CD14-positive monocyte (primary cell): ENCODE measurements around the gene DMWD. TPM values are rescaled to one million over a fixed set of nuclear protein-coding genes. Genes with fewer than 3 reads are reported as not detected.
A peak's percentile ranks its signal among the peaks of the same experiment; 100 is the strongest.

ENCODE experiments used
- DNase-seq, 3 donors: peaks; one replicate each; pipeline ENCODE4 v3.0.0-alpha.2; 2011 to 2022
- H2AFZ ChIP-seq: 2 replicates; pipeline ENCODE4 v1.6.0; 2012; ENCODE audit warnings: mild to moderate bottlenecking, low read depth, low read length, inconsistent platforms; ENCODE audit not compliant: insufficient read depth, poor library complexity, severe bottlenecking
- H3K27ac ChIP-seq, 2 donors: 1 replicate in 1 of 2; 2 replicates in 1 of 2; pipeline ENCODE4 v1.5.1; 2012 to 2013; ENCODE audit warnings: low read length in 2 of 2, control low read depth in 1 of 2, inconsistent platforms in 1 of 2, low read depth in 1 of 2, mild to moderate bottlenecking in 1 of 2
- H3K27me3 ChIP-seq, 2 donors: one replicate each; pipeline versions ENCODE4 v1.6.0 to v1.6.1; 2011 to 2013; ENCODE audit warnings: low read length in 2 of 2; ENCODE audit not compliant: control insufficient read depth in 2 of 2, insufficient read depth in 2 of 2
- H3K36me3 ChIP-seq, 2 donors: replicated peaks in 1 of 2; 1 replicate in 1 of 2; 2 replicates in 1 of 2; pipeline versions ENCODE4 v1.5.1 to v1.6.1; 2012 to 2013; ENCODE audit warnings: low read length in 2 of 2, control low read depth in 1 of 2, inconsistent platforms in 1 of 2, mild to moderate bottlenecking in 1 of 2; ENCODE audit not compliant: insufficient read depth in 2 of 2, control insufficient read depth in 1 of 2
- H3K4me1 ChIP-seq, 2 donors: 1 replicate in 1 of 2; 2 replicates in 1 of 2; pipeline versions ENCODE4 v1.5.1 to v1.6.1; 2012 to 2013; ENCODE audit warnings: low read length in 2 of 2, control low read depth in 1 of 2, inconsistent platforms in 1 of 2, mild to moderate bottlenecking in 1 of 2, moderate library complexity in 1 of 2; ENCODE audit not compliant: insufficient read depth in 2 of 2, control insufficient read depth in 1 of 2
- H3K4me2 ChIP-seq: replicated peaks from 2 replicates; pipeline ENCODE3; 2012; ENCODE audit warnings: low read length, moderate library complexity, mild to moderate bottlenecking; ENCODE audit not compliant: poor library complexity, severe bottlenecking; ENCODE audit errors: extremely low read depth
- H3K4me3 ChIP-seq, 3 experiments: fragments of 200-600 bp in 1 of 3; sonication (generic) in 1 of 3; replicated peaks in 1 of 3; 1 replicate in 2 of 3; 2 replicates in 1 of 3; pipeline ENCODE4 v1.5.1; 2011 to 2013; ENCODE audit warnings: low read length in 3 of 3, mild to moderate bottlenecking in 3 of 3, control low read depth in 2 of 3, low read depth in 2 of 3, inconsistent platforms in 1 of 3, moderate library complexity in 1 of 3
- H3K79me2 ChIP-seq: 2 replicates; pipeline ENCODE4 v1.6.0; 2012; ENCODE audit warnings: mild to moderate bottlenecking, control low read depth, inconsistent platforms, low read length, moderate library complexity; ENCODE audit not compliant: insufficient read depth
- H3K9ac ChIP-seq: 2 replicates; pipeline ENCODE4 v1.6.0; 2017; ENCODE audit warnings: low read length, mild to moderate bottlenecking; ENCODE audit not compliant: insufficient read depth, poor library complexity, severe bottlenecking
- H3K9me3 ChIP-seq, 2 donors: replicated peaks in 1 of 2; 1 replicate in 1 of 2; 2 replicates in 1 of 2; pipeline versions ENCODE4 v1.5.1 to v1.6.1; 2012 to 2013; ENCODE audit warnings: low read length in 2 of 2, control low read depth in 1 of 2; ENCODE audit not compliant: control insufficient read depth in 1 of 2, insufficient read depth in 1 of 2
- H4K20me1 ChIP-seq: 2 replicates; pipeline ENCODE4 v1.6.0; 2012; ENCODE audit warnings: mild to moderate bottlenecking, low read length, control low read depth, moderate library complexity; ENCODE audit not compliant: insufficient read depth
- H3K27ac Mint-ChIP-seq, 7 donors: one replicate each; pipeline ENCODE4 v1.8.0; 2020; ENCODE audit warnings: mild to moderate bottlenecking in 7 of 7, mixed read lengths in 7 of 7, moderate library complexity in 6 of 7, inconsistent platforms in 2 of 7
- H3K27me3 Mint-ChIP-seq, 3 donors: one replicate each; pipeline ENCODE4 v1.8.0; 2021 to 2022; ENCODE audit warnings: low read depth in 3 of 3, mild to moderate bottlenecking in 3 of 3, mixed read lengths in 3 of 3, moderate library complexity in 3 of 3, inconsistent platforms in 1 of 3
- H3K36me3 Mint-ChIP-seq, 2 donors: one replicate each; pipeline ENCODE4 v1.8.0; 2020; ENCODE audit warnings: mixed read lengths in 2 of 2, inconsistent platforms in 1 of 2, mild to moderate bottlenecking in 1 of 2
- H3K4me1 Mint-ChIP-seq: one replicate; pipeline ENCODE4 v1.8.0; 2020; ENCODE audit warnings: mild to moderate bottlenecking, mixed read lengths
- H3K4me3 Mint-ChIP-seq, 2 donors: one replicate each; pipeline ENCODE4 v1.8.0; 2020; ENCODE audit warnings: mild to moderate bottlenecking in 2 of 2, mixed read lengths in 2 of 2, moderate library complexity in 1 of 2
- H3K9me3 Mint-ChIP-seq, 7 donors: one replicate each; pipeline ENCODE4 v1.8.0; 2020 to 2022; ENCODE audit warnings: mixed read lengths in 7 of 7, mild to moderate bottlenecking in 6 of 7, moderate library complexity in 6 of 7, inconsistent platforms in 2 of 7
- WGBS: methylation state at CpG from one replicate; pipeline ENCODE4 v1.1.5; 2013; ENCODE audit warnings: missing lambda C conversion rate; ENCODE audit not compliant: insufficient coverage; 5-methylcytosine and 5-hydroxymethylcytosine counted together
- intact Hi-C, 2 donors: fragments of 100-400 bp; cut with micrococcal nuclease; formaldehyde crosslinking; loops; one replicate each; pipeline versions ENCODE4 v1.15.0 to v1.15.1; 2023
- polyA plus RNA-seq, 3 donors: library from polyadenylated mRNA; depleted of rRNA in 1 of 3; unstranded in 2 of 3; stranded (reverse) in 1 of 3; fragments of 300-500 nt in 2 of 3; fragments of >200 nt in 1 of 3; fragmentation: Illumina TruSeq in 2 of 3; gene quantifications; 1 replicate in 2 of 3; 2 replicates in 1 of 3; pipeline ENCODE4 v1.2.3, GENCODE V29; 2012 to 2021
- TF ChIP-seq, protein P1 (sequence below): fragments of 200-600 bp; IDR thresholded peaks from one replicate; pipeline ENCODE4 v1.8.0; 2022; ENCODE audit warnings: antibody characterized with exemption, mild to moderate bottlenecking

The DMWD gene
- polyA plus RNA-seq, 3 donors, result 1.5 to 3.4 (median 2.4) TPM

DNA sequence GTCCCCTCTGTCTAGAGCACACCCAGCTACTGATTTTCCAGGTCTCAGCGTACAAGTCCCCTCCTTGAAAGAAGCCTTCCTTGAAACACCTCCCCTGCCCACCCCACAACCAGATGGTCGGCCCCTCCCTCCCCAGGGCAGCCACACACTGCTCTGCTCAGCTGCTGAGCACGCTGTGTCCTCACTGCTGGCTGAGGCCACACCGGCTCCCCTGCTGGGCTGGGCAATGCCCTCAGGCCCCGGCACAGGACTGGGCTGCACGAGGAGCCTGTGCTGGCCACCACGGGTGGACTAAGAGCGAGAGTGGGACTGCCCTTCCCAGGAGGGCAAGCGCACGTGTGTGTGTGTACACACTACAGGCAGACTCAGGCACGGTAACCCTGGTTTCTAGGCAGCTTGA is 34.3 kb upstream of the DMWD start:
- no peak overlapping the region for H2AFZ ChIP-seq
- H3K4me3 ChIP-seq, result no peak overlapping the region
- 95% methylated on average over 9 of the region's 11 CpGs for WGBS
- Mint-ChIP-seq H3K36me3 (peaks cover 87 to 100% of the 10 kb centered on the region in 2 donors), H3K27me3 (peaks cover 0 to 5% (median 0%) of the 10 kb centered on the region in 3 donors), H3K4me3 (no peak overlapping the region), H3K27ac (peak overlapping the region in 1 of 7 donors; percentile 78), H3K4me1 (no peaks in the 10 kb centered on the region), H3K9me3 (no peaks in the 10 kb centered on the region)
- no peak for DNase-seq
- H3K9ac ChIP-seq, result no peak overlapping the region
- H3K27ac ChIP-seq, result no peak overlapping the region
- H4K20me1 ChIP-seq, result peaks cover 17% of the 10 kb centered on the region
- H3K27me3 ChIP-seq, result no peaks in the 10 kb centered on the region
- H3K4me2 ChIP-seq, result no peak overlapping the region
- peaks cover 94 to 97% of the 10 kb centered on the region in 2 donors for H3K36me3 ChIP-seq
- no peaks in the 10 kb centered on the region for H3K79me2 ChIP-seq
- TF ChIP-seq, protein P1, sequence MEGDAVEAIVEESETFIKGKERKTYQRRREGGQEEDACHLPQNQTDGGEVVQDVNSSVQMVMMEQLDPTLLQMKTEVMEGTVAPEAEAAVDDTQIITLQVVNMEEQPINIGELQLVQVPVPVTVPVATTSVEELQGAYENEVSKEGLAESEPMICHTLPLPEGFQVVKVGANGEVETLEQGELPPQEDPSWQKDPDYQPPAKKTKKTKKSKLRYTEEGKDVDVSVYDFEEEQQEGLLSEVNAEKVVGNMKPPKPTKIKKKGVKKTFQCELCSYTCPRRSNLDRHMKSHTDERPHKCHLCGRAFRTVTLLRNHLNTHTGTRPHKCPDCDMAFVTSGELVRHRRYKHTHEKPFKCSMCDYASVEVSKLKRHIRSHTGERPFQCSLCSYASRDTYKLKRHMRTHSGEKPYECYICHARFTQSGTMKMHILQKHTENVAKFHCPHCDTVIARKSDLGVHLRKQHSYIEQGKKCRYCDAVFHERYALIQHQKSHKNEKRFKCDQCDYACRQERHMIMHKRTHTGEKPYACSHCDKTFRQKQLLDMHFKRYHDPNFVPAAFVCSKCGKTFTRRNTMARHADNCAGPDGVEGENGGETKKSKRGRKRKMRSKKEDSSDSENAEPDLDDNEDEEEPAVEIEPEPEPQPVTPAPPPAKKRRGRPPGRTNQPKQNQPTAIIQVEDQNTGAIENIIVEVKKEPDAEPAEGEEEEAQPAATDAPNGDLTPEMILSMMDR, result no peak
- H3K4me1 ChIP-seq, result no peaks in the 10 kb centered on the region
- intact Hi-C loops, result no loop called here
- no peaks in the 10 kb centered on the region for H3K9me3 ChIP-seq

DNA sequence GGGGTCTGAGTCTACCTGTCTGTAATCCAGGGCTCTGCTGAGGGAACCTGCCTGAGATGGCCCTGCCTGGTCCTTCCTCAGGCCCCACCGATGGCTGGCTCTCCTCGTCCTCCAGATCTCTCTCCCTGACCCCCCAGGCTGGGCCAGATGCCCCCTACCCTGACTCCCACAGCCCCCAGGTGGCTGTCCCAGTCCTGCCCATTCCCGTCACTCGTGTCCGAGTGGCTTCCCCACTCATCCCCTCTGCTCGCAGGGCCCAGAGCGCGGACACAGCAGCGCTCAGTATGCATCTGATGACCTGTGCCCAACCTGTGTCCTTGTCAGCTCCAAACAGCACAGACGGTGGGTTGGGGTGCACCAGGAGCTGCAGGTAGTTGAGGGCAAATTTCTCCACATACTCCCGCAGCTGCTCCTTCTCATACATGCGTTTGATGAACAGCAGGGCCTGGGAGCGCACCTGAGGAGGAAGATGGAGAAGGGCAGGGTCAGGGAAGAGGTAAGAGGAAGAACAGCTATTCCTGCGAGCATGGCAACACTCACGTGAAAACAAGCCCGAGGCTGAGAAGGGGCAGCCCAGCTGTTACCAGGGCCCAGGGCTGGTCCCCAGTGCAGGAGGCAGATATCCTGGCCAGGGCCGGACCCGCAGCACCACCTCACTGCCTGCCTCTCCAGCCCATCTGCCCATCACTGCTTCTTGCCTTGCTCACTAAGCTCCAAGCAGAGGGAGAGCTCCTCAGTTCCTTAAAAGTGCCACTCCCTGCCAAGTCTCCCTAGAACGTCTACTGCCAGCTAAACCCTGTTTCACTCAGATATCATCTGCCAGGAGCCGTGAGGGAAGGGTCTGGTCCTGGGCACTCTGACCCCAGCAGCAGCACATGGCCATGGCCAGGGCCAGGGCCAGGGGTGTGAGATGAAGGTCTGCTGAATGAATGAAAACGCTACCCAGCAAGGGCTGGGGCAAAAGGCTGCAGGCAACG is 33.6 kb upstream of the DMWD start:
- intact Hi-C loops, result no loop called here
- H3K4me3 Mint-ChIP-seq, result no peak overlapping the region
- no peaks in the 10 kb centered on the region for H3K4me1 Mint-ChIP-seq
- Histone ChIP-seq H3K4me2 (no peak overlapping the region), H3K9ac (no peak overlapping the region), H3K4me3 (no peak overlapping the region), H3K36me3 (peaks cover 94 to 97% of the 10 kb centered on the region in 2 donors), H3K27me3 (no peaks in the 10 kb centered on the region), H3K4me1 (no peaks in the 10 kb centered on the region), H2AFZ (no peak overlapping the region), H3K9me3 (no peaks in the 10 kb centered on the region), H3K79me2 (no peaks in the 10 kb centered on the region), H4K20me1 (peaks cover 12% of the 10 kb centered on the region), H3K27ac (no peak overlapping the region)
- H3K36me3 Mint-ChIP-seq, result peaks cover 86 to 100% of the 10 kb centered on the region in 2 donors
- H3K27me3 Mint-ChIP-seq, result peaks cover 0 to 5% (median 0%) of the 10 kb centered on the region in 3 donors
- no peak for DNase-seq
- H3K27ac Mint-ChIP-seq, result peak overlapping the region in 1 of 7 donors; percentile 66
- TF ChIP-seq, protein P1, result no peak
- WGBS, result 86% methylated on average over 16 of the region's 22 CpGs
- no peaks in the 10 kb centered on the region for H3K9me3 Mint-ChIP-seq
